B cell (primary cell): ENCODE results near the gene WDFY4. TPM values are rescaled to one million over a fixed set of nuclear protein-coding genes. Genes with fewer than 3 reads are reported as not detected.

Source experiments
- ATAC-seq: fragments of 200-7000 bp; cut with Tn5 transposase; one replicate; pipeline ENCODE4 v1.10.0; 2021; ENCODE audit warnings: low read depth, mild to moderate bottlenecking, moderate number of reproducible peaks, moderate library complexity
- CTCF ChIA-PET: fragments of 350-600 bp; sonication (Branson Sonifier 250); formaldehyde crosslinking; loops from one replicate; lab custom pipeline; 2021; ENCODE audit warnings: antibody characterized with exemption, inconsistent platforms; lab: Charles Lee
- POLR2A ChIA-PET: fragments of 350-600 bp; sonication (Branson Sonifier 250); formaldehyde crosslinking; loops from one replicate; lab custom pipeline; 2021; ENCODE audit warnings: antibody characterized with exemption; lab: Charles Lee
- DNase-seq: peaks from one replicate; pipeline ENCODE4 v3.0.0; 2013
- H2AFZ ChIP-seq: 2 replicates; pipeline ENCODE4 v1.6.1; 2012; ENCODE audit warnings: mild to moderate bottlenecking, low read depth, low read length; ENCODE audit not compliant: insufficient read depth, poor library complexity, severe bottlenecking
- H3K27ac ChIP-seq, 2 donors: 1 replicate in 1 of 2; 2 replicates in 1 of 2; pipeline ENCODE4 v1.5.1; 2012 to 2013; ENCODE audit warnings: low read length in 2 of 2, mild to moderate bottlenecking in 2 of 2, moderate library complexity in 1 of 2
- H3K27me3 ChIP-seq, 4 experiments: fragments of 200-600 bp in 1 of 4; sonication (generic) in 1 of 4; replicated peaks in 1 of 4; 1 replicate in 2 of 4; 2 replicates in 2 of 4; pipeline versions ENCODE4 v1.6.1 to v1.7.0; 2013 to 2016; ENCODE audit warnings: low read length in 3 of 4, mild to moderate bottlenecking in 2 of 4, mixed read lengths in 1 of 4, moderate library complexity in 1 of 4; ENCODE audit not compliant: insufficient read depth in 4 of 4, control insufficient read depth in 3 of 4; ENCODE audit errors: control extremely low read depth in 1 of 4
- H3K36me3 ChIP-seq, 2 experiments: replicated peaks in 1 of 2; 1 replicate in 1 of 2; 2 replicates in 1 of 2; pipeline versions ENCODE4 v1.6.1 to v1.7.1; 2013; ENCODE audit warnings: low read length in 1 of 2; ENCODE audit not compliant: insufficient read depth in 2 of 2, control insufficient read depth in 1 of 2; ENCODE audit errors: control extremely low read depth in 1 of 2, extremely low read depth in 1 of 2
- H3K4me1 ChIP-seq, 2 donors: fragments of 200-600 bp in 1 of 2; sonication (generic) in 1 of 2; 1 replicate in 1 of 2; 2 replicates in 1 of 2; pipeline versions ENCODE4 v1.5.1 to v1.6.1; 2013 to 2017; ENCODE audit warnings: low read length in 2 of 2; ENCODE audit not compliant: control insufficient read depth in 2 of 2, insufficient read depth in 2 of 2
- H3K4me2 ChIP-seq: replicated peaks from 2 replicates; pipeline ENCODE3; 2012; ENCODE audit warnings: mild to moderate bottlenecking, low read depth, low read length; ENCODE audit not compliant: poor library complexity, severe bottlenecking
- H3K4me3 ChIP-seq, 5 experiments: fragments of 200-600 bp in 1 of 5; sonication (generic) in 1 of 5; 1 replicate in 3 of 5; 2 replicates in 2 of 5; pipeline versions ENCODE4 v1.5.1 to v1.7.0; 2011 to 2016; ENCODE audit warnings: low read length in 4 of 5, mild to moderate bottlenecking in 4 of 5, low read depth in 2 of 5, control low read depth in 1 of 5, moderate library complexity in 1 of 5; ENCODE audit not compliant: insufficient read depth in 1 of 5; ENCODE audit errors: control extremely low read depth in 1 of 5, extremely low read depth in 1 of 5
- H3K79me2 ChIP-seq: fragments of 200-600 bp; sonication (generic); one replicate; pipeline ENCODE4 v1.6.0; 2016; ENCODE audit warnings: low read length; ENCODE audit not compliant: control insufficient read depth, insufficient read depth
- H3K9ac ChIP-seq: fragments of 200-600 bp; sonication (generic); 2 replicates; pipeline ENCODE4 v1.6.1; 2017; ENCODE audit warnings: mild to moderate bottlenecking, low read length, moderate library complexity
- H3K9me3 ChIP-seq, 3 donors: one replicate each; pipeline versions ENCODE4 v1.6.1 to v1.7.1; 2013; ENCODE audit warnings: low read length in 2 of 3; ENCODE audit not compliant: control insufficient read depth in 2 of 3, insufficient read depth in 1 of 3; ENCODE audit errors: control extremely low read depth in 1 of 3
- H4K20me1 ChIP-seq: 2 replicates; pipeline ENCODE4 v1.6.0; 2012; ENCODE audit warnings: mild to moderate bottlenecking, low read length; ENCODE audit not compliant: insufficient read depth, control insufficient read depth, poor library complexity, severe bottlenecking
- H3K27ac Mint-ChIP-seq: one replicate; pipeline ENCODE4 v1.8.0; 2021; ENCODE audit warnings: mixed read lengths
- H3K27me3 Mint-ChIP-seq: one replicate; pipeline ENCODE4 v1.8.0; 2021; ENCODE audit warnings: mixed read lengths
- H3K4me1 Mint-ChIP-seq: one replicate; pipeline ENCODE4 v1.8.0; 2021; ENCODE audit warnings: mixed read lengths
- H3K4me3 Mint-ChIP-seq: one replicate; pipeline ENCODE4 v1.8.0; 2021; ENCODE audit warnings: mixed read lengths
- H3K9me3 Mint-ChIP-seq: one replicate; pipeline ENCODE4 v1.8.0; 2022; ENCODE audit warnings: mixed read lengths; ENCODE audit not compliant: insufficient read depth
- CTCF ChIP-seq: fragments of 200-600 bp; IDR thresholded peaks from one replicate; pipeline ENCODE4 v1.8.0; 2022; ENCODE audit warnings: antibody characterized with exemption, mild to moderate bottlenecking
- EZH2 ChIP-seq: IDR thresholded peaks from 2 replicates; pipeline ENCODE4 v1.6.1; 2012; ENCODE audit warnings: borderline replicate concordance, low read depth, mild to moderate bottlenecking, moderate library complexity, low read length; ENCODE audit not compliant: insufficient read depth, poor library complexity, severe bottlenecking
- WGBS: methylation state at CpG from one replicate; pipeline ENCODE4 v1.1.5; 2013; ENCODE audit warnings: missing lambda C conversion rate; ENCODE audit not compliant: insufficient coverage; 5-methylcytosine and 5-hydroxymethylcytosine counted together
- intact Hi-C: fragments of 100-400 bp; cut with micrococcal nuclease; formaldehyde crosslinking; loops from one replicate; pipeline ENCODE4 v1.10.0; 2022
- polyA plus RNA-seq: library from polyadenylated mRNA; depleted of rRNA; stranded (reverse); fragments of >200 nt; gene quantifications from 2 replicates; pipeline ENCODE4 v1.2.3, GENCODE V29; 2012
- total RNA-seq, 2 donors: library from RNA; stranded (reverse); fragments of 120-200 nt in 1 of 2; gene quantifications; 1 replicate in 1 of 2; 2 replicates in 1 of 2; pipeline versions ENCODE4 v1.2.3 to v1.2.4, GENCODE V29; 2013 to 2022

Gene WDFY4
- total and polyA plus RNA-seq, 2 donors (not counting 1 experiment from before 2014, with no cell fraction given) = 262 to 560 TPM

GRCh38 chr10:48714088-48714487 lies 29.4 kb downstream of the WDFY4 start:
- Mint-ChIP-seq H3K9me3 (peaks cover 4% of the 10 kb centered on the region), H3K4me1 (peaks cover 66% of the 10 kb centered on the region), H3K4me3 (no peak overlapping the region), H3K27me3 (no peaks in the 10 kb centered on the region), H3K27ac (peak overlapping the region; percentile 16)
- Histone ChIP-seq H3K27me3 (no peaks in the 10 kb centered on the region), H3K4me2 (no peak overlapping the region), H3K9me3 (peaks cover 0 to 5% (median 5%) of the 10 kb centered on the region in 3 donors), H3K4me3 (no peak overlapping the region), H3K4me1 (peaks cover 3 to 16% of the 10 kb centered on the region in 2 donors), H2AFZ (no peak overlapping the region), H4K20me1 (peaks cover 100% of the 10 kb centered on the region), H3K79me2 (peaks cover 98% of the 10 kb centered on the region), H3K36me3 (peaks cover 4 to 85% of the 10 kb centered on the region in 2 experiments), H3K27ac (peak overlapping the region in 1 of 2 donors; percentile 44), H3K9ac (no peak overlapping the region)
- no peak for TF ChIP-seq EZH2
- no peak for TF ChIP-seq CTCF
- intact Hi-C loops = no loop called here
- POLR2A ChIA-PET = no interaction called here
- DNase-seq (no peak), ATAC-seq (no peak)
- CTCF ChIA-PET = interaction anchor here (4.5 to 12.5 kb wide), 2 partner anchors 13 to 54 kb away, joined by 29 to 193 read pairs; no protein-coding TSS in a partner anchor

GRCh38 chr10:48716416-48716815 lies 31.7 kb downstream of the WDFY4 start:
- Histone ChIP-seq H3K9ac (peak overlapping the region; percentile 20), H3K79me2 (peaks cover 100% of the 10 kb centered on the region), H4K20me1 (peaks cover 100% of the 10 kb centered on the region), H3K4me2 (no peak overlapping the region), H3K36me3 (peaks cover 6 to 86% of the 10 kb centered on the region in 2 experiments), H2AFZ (no peak overlapping the region), H3K4me3 (no peak overlapping the region), H3K9me3 (peaks cover 0 to 5% (median 5%) of the 10 kb centered on the region in 3 donors), H3K27ac (no peak overlapping the region), H3K27me3 (no peaks in the 10 kb centered on the region), H3K4me1 (peaks cover 3 to 11% of the 10 kb centered on the region in 2 donors)
- peaks cover 4% of the 10 kb centered on the region for H3K9me3 Mint-ChIP-seq
- H3K4me3 Mint-ChIP-seq = peak overlapping the region; percentile 34
- ChIA-PET POLR2A (interaction anchor here (1.8 to 2.6 kb wide), 2 partner anchors 32 to 45 kb away, joined by 7 to 8 read pairs; partner anchors contain the start of gene WDFY4), CTCF (interaction anchor here (1.0 to 12.5 kb wide), 5 partner anchors 15 to 57 kb away, joined by 3 to 193 read pairs (median 4); no protein-coding TSS in a partner anchor)
- H3K27ac Mint-ChIP-seq = peak overlapping the region; percentile 32
- no peak for DNase-seq
- ATAC-seq = no peak
- intact Hi-C loops = no loop called here
- 93% methylated on average over 4 of the region's 4 CpGs for WGBS
- no peak for TF ChIP-seq EZH2
- no peak for TF ChIP-seq CTCF
- peaks cover 61% of the 10 kb centered on the region for H3K4me1 Mint-ChIP-seq
- no peaks in the 10 kb centered on the region for H3K27me3 Mint-ChIP-seq
